ENCODE results near the gene KIAA1328.

KIAA1328 gene

DNA sequence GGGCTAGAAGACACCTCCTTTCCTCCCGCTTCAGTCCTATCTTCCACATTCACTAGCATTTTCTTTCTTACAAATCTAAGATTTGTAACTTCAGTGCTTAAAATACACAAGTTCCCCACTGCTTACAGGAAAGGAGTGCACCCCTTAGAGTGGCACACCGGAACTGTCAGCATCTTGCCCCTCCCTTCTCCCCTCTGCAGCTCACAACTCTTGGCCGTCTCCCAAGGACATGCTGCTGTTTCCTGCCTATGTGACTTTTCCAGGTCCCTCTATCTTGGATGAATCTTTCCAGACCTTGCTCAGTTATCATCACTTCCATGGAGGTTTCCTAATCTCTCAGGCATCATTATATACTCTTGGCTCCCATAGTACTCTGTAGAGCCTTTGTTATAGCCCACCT is 401.8 kb downstream of the KIAA1328 start:
- no peak for DNase-seq

DNA sequence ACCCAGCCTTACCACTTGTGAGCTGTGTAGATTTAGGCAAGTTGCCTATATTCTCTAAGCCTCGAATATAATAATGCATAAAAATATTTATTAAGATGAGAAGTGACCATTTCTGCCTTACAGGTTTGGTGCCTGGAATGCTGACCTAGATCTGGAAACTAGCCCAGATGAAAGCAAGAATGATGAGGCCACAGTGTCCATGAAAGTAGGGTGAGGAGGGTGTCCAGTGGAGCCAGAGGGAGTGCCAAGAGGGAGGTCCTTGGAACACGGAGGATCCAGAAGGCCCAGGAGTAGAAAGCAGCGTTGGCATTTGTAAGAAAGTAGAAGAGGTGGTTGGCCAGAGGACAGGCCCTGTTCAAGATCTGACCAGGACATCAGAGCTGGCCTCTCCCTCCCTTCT is 402.3 kb downstream of the KIAA1328 start:
- no peak for DNase-seq

DNA sequence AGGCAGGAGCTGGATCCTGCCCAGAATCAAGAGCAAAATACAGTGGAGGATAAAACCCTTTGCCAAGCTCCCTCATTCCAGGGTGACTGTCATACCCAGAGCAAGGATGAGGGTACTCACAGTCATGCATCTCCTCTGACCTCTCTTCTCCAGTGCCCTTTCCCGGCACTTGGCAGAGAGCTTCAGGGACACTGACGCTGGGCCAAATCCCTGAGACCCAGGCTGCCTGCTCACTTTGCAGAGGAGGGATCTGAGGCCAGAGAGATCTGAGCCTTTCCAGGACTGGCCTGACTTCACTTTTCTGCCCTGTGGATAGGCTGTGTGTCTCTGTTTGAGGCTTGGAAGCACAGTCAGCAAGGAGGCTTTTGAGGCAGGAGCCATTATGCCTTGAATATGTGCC is 406.7 kb downstream of the KIAA1328 start:
- DNase-seq = no peak

DNA sequence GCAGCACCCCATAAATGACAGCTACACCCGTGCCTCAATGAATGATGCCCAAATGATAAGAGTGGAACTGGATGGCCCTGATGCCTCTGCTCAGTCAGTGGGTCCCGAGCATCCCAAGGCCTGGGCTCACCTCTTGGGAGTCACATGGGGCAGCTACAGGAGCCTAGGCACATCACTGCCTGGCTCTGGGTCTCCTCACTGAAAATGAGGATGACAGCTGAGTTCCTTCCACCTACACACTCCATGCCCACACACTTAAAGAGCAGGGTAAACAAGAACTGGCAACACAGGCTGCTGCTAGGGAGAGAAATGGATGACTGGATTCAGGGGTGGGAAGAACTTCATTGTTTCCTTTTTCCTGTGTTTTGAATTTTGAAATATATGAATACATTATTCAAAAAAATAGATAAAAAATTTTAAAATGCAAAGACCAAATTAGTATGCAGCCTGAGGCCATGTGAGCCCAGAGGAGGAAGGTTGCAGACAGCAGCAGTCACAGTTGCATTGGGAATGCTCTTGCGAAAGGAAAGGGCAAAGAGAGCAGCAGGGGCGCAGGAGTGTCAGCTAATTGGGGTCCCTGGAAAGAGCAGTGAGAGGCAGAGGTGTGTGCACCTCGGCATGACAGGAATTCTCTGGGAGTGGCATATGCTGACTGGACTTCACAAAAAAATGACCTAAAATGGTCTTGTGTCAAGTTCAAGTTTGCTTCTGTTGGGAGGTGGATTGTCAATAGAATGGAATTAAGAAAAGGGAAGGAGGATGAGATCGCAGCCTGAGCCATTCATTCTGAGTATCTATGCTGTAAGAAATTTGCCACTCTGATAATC is 409.6 kb downstream of the KIAA1328 start:
- no peak for DNase-seq

DNA sequence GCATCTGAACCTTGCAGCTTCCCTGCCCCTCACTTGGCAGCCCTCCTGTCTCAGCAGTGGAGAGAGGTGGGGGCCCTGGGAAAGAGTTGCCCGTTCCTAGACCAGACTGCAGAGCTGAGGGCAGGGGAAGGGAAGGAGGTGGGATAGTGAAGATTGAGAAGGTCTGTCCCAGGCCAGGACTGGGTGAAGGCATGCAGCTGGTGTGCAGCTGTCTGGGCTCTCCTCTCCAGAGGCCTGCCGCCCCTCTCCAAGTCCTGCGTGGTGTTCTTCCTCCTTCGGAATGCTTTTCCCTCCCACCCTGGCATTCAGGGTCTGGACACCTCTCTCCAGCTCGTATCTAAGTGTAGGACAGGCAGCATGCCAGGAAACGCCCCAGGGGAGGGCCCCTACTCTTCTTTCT is 413.2 kb downstream of the KIAA1328 start:
- DNase-seq = no peak

DNA sequence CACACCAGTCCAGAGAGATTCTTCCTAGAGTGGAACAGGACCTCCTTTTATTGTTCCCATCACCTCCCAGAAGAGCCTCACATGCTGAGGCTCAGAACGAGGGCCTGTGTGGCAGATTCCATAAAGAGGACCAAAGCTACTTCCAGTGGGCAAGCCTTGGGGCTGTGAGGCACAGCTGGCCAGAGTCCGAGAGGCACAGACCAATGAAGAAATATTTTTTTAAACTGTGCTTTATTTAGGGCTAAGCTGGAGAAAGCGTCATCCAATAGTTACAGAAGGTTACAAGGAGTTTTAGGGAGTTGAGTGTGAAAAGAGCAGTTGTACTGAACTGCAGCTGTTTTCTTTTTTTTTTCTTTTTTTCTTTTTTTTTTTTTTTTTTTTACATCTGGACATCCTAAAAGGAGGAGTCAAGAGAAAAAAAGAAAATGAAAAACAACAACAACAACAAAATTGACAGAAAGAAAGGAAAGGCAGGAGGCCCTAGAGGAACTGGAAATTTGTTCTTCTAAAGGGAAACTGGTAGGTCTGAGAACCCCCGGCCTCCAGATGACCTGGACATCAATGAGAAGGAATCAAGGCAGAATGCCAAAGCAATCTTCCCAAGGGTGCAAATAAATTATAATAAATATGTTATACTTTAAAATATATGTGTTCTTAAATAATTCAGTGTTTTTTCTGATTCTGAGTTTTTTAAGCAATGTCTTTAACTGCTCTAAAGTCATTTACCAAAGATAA is 414.1 kb downstream of the KIAA1328 start:
- no peak for DNase-seq

DNA sequence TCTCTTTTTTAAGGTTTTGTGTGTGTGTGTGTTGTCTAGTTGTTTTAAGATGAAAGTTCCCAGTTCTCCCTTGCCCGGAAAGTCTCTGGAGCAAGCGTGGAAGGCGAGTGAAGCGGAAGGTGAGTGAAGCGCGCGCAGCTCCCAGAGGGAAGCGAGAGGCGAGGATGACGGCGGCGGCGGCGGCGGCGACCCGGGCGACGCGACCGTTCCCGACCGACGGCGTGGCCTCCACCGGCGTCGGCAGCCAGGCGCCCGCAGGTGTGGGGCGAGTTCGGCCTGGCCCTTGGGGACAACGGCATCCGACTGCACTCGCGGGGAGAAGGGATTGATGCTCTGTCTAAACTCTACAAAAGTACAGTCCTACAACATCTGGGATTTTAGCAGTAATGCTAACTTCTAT is 414.8 kb downstream of the KIAA1328 start:
- DNase-seq = no peak

DNA sequence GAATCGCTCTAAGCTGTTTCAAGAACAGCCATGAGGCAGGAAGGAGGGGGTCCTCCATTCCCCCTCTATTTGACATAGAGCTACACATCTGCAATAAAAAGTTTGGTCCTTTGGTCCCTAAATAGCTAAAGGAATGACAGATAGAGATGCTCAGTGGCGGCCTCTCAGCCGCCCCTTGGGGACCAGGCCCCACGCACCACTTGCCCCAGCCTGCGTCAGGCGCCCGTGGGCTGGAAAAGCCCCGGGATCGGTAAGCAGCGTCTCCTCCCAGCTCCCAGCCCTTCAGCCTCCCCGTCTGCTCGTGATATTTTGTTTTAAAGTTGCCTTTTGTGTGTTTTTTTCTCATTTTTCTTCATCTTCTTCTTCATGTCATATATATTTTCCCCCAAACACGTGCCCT is 415.7 kb downstream of the KIAA1328 start:
- no peak for DNase-seq

DNA sequence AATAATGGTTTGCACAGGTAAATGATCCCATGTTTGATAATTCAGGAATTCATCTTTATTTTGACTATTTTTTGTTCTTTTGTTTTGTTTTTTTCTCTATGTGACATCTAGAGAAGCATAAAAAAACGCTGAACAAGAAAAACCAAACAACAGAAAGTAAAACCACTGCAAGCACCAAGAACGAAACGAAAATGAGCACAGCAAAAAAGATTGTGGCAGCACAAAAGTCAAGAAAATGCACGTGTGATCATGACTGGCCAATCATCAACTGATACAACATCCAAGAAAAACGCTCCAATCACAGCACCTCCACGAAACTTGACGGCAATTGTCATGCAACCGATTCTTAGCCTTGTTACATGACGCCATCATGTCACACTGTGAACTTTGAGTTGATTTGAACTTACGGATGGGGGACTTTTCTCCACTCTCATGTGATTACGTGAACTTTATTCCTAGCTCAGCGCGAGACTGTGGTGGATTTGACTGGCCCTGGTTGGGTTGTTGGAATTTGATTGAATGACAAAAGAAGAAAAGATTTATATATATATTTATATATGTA is 417.9 kb downstream of the KIAA1328 start:
- DNase-seq = no peak

DNA sequence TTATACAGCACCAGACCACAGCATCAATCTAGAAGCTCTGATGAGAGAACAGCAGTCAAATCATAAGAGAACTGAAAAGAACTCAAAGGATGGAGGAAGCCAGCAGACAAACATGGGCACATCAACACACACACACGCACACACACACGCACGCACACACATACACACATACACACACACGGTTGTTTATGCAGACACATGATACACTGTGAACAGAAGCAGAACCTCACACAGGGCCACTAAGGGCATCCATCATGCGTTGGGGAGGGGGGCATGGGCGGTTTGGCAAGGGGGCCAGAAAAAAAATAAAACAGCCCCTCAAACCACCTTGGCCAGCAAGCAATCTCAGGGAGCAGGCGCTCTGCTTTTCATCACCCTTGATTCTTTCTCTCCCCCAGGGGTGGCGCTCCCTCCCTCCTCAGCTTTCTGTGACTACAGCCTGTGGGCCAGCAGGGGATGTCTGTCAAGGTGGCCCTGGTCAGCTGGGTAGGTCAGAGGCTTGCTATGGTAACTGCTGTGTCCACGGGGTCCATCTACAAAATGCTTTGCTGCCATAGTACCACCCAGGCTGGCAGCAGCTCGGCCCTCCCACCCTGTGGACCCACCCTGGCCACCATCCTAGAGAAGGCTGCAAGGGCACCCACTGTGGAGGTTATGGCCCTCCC is 418.7 kb downstream of the KIAA1328 start:
- DNase-seq = no peak

DNA sequence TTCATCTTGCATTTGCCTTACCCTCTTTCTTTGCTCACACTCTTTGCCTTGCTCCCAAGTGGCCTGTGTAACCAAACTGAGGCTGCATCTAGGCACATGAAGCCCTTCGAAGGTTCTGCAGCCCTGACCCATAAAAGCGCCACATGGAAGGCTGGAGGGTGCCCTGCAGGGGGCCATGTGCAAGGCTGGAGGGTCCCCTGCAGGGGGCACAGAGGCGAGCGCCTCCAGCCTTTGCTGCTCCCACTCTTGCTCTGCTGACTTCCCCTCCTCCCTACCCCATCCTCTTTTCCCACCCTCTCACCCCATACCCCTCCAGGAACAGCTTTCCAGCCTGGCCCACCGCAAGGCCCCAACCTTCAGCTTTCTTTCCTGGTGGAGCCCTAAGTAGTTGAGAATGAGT is 419.4 kb downstream of the KIAA1328 start:
- no peak for DNase-seq

DNA sequence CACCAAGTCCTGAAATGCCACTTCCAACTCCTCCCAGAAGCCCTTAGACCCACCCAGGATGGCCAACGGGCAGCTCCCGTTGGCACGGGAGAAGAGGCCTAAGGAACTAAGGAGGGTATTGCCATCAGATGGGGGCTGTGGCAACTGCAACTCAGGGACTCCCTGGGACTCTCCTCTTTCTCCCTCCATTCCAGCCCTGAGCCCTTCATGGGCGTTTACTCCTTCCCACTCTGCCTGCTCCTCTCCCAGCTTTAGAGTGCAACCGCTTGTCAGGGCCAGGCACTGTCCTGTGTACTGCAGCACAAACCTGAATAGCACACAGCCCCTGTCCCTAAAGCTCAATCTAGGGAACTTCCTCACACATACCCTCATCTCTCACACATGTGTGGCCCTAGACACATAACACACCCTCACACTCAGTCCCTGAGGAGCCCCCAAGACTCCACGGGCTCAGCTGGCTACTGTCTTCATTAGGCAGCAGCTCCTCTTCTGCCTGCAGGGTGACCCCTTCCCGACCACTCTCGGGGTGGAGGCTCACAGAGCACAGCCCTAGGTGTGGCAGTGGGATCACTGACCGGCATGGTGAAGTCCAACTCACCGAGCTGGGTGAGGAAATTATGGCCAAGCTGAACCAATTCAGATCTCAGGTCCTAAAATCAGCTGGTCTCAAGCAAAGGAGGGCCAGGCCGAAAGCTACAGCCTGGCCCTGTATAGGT is 420.4 kb downstream of the KIAA1328 start:
- DNase-seq = no peak

DNA sequence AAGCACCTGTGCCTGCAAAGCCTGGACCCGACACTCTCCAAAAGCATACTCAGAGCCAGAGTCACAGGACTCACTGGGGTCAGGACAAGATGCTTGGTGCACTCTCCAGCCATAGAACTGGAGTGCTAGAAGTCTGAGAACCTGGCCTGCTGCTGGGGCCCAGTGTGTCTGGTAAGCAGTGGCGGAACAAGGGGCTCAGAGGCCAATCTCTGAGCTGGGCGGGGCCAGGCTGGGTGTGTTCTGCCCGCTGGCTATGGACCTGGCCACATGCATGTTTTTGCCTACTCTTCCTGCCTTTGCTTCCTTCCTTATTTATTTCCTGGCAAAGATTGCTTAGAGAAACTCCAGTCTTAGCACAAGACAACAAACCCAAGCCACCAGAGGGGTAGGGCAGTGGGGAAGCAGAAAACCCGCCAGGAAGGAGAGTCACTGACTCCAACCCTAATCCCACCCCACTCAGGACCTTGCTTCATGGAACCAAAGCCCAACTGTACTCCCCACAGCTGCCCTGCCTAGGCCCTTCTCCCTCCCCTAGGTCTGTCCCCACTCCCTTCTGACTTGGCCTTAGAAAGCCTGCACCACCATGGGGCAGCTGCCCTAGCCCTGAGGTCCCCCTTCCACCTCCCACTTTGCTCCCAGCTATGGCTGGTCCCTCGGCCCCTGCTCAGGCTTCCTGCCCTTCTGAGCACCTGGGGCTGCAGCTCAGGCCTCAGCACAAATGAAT is 421.1 kb downstream of the KIAA1328 start:
- no peak for DNase-seq

DNA sequence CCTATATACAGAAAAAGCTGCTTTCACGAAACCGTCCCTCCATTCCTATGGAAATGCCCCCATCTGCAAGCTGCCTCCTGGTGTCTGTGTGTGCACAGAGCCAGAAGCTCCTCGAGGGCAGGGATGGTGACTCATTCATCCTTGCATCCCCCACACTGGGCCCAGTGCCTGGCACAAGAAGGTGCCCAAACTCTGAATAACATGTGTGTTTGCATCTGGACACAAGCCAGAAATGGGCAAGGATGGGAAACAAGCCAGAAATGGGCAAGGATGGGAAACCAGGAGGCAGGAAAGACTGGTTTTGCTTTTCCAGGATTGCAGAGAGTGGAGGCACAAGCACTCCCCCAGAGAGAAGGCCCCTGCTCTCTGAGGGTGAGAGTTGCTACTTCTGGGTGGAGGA is 422.8 kb downstream of the KIAA1328 start:
- no peak for DNase-seq

DNA sequence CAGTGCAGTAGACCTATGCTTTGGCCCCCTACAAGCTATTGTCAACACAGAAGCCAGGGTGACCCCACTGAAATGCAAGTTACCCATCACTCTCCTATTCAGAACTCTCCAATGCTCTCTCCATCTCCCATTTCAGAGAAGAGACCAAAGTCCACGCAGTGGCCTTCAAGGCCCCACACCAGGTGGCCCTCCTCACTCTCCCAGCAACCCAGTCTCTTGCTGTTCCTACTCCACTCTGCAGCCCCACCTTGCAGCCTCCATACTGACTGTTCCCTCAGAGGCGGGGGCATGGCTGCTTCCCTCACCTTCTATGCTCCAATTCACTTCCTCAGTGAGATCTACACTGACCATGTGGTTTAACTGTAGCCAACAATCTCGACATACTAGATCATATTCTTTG is 423.4 kb downstream of the KIAA1328 start:
- DNase-seq = no peak

DNA sequence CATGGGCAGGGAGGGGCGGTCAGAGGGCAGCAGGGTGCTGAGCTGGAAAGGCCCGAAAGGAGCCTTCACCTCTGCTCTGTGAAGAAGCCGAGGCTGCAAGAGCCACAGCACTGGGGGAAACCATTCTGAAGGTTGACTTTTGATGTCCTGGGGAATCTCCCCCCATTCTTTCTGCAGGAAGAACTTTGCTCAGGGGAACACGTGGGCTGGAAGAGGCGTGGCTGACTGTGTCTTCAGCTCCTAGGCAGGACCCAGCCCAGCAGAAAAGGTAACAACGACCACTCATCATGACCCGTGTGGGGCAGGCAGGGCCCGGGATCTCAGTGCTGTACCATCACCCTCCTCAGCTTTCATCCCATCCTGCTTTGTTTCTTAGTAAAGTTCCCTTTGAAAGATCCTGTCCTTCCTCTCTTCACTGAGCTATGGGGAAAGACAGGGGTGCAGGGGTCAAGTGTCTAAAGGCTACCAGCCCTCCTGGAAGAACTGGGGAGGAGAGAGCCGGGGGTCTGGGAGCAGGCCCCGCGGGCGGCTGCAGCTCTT is 424.0 kb downstream of the KIAA1328 start:
- DNase-seq = no peak

DNA sequence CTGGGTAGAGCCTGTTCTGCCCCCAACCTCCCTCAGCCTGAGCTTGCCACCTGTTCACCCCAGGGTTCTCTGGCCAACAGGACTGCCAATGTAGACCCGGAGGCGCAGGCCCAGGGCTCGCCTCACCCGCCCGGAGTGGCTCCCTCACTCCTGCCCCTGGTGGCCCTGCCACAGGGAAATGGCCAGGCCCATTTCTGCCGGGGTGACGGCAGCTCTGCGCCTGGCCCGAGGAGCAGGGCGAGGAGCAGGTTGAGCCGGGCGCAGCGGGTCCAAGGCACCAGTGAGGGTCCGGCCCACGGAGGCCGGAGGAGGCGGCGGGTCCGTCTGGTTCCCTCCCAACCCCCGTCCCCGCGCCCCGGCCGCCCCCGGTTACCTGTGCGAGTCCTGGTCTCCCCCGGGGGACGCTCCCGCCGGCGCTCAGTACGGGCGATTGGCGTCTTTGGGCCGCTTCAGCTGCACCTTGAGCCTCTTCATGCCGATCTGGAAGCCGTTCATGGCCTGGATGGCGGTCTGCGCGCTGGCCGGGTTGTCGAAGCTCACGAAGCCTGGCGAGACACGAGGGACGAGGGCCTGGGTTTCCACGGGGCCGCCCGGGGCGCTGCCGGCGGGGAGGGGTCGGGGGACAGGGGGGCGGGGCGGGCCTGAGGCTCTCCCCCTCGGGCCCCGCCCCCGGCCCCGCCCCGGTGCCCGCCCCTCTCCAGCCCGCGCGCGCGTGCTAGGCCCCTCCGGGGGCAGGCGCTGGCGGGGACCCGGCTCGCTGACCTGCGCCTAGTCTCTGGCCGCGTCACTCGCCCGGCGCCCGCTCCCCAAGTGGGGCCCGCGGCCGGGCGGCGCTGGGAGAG is 424.7 kb downstream of the KIAA1328 start:
- DNase-seq = no peak

DNA sequence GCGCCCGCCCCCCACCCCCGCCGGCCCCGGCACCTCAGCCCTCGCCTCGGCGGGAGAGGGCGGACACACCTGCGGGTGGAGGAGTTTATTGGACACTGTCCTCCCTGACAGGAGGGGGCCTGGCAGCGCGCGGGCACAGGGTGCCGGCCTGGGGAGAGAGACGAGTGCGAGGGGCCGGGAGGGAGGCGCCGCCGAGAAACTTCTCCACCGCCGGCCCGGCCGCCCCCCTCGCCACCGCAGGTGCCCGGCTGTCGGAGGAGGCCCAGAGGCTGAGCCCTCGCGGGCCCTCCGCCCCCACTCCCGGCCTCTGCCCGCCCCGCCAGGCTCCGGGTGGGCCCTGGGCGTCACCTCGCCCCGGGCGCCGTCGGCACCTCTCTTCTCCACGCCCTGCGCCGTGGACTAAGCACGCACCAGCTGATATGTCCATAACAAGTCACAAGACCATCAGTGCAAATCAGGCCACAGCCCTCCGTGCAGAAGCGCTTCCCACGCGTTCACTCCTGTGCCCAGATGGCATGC is 425.4 kb downstream of the KIAA1328 start:
- no peak for DNase-seq

DNA sequence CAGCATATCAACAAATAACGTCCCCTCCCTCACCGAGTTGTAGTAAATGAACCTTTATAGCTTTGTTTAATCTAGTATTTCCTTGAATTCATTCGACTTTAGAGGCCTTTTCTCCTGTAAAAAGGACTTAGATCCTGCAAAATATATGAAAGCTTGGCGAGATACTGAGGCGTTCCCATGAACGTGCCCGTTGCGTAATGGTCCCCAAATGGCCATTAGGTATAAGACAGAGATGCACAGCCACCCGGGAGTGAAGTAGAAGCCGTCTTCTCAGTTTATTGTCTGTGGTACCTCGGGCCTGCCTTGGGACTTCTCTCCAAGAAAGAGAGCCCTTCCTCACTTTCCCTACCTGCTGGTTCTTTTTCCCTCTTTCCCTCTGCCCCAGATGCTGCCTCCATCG is 426.0 kb downstream of the KIAA1328 start:
- no peak for DNase-seq

DNA sequence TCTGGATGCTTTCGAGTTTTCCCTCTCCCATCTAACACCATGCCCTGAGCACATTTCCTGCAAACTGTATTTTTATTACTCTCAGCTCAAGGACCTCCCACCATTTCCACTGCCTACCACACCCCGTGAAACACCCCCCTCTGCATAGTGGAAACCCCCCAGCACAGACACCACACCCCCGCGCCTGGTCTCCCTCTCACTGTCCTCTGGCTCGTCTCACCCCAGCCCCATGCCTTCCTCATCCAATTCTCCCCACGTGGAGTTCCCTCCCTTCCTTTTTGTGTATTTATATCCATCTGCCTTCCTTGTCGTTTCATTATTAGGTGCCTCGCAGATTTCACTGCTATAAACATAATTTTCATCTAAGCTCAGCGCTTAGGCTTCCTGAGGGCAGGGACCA is 429.2 kb downstream of the KIAA1328 start:
- DNase-seq = no peak

DNA sequence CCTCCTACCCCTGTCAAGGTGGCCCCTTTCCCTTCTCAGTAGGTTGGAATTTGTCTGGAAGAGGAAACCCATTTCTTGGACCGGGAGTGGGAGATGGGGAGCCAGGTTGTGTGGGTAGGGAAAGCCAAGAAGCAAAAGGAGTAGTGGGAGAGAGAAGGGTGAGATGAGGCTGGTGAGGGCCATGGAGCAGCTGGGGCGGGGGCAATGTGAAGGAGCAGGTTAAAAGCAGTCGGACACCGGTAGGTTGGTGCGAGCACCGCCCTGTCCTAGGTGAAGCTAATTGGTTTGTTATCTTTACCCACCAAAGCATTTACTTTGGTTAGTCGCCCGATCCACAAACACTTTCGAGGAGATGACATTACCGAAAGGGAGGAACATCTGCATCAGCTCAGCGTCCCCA is 429.9 kb downstream of the KIAA1328 start:
- no peak for DNase-seq
